Mesendoderm (in vitro differentiated cells): ENCODE results near the gene SLC25A15.

Source experiments
- DNase-seq: peaks from one replicate; pipeline ENCODE4 v3.0.0; 2013
- H2AK5ac ChIP-seq: 2 replicates; pipeline ENCODE4 v1.6.1; 2013; ENCODE audit warnings: low read length, inconsistent platforms
- H2BK120ac ChIP-seq: 2 replicates; pipeline ENCODE4 v1.6.1; 2013; ENCODE audit warnings: low read depth, mild to moderate bottlenecking, low read length, moderate library complexity, mixed read lengths
- H2BK15ac ChIP-seq: replicated peaks from 2 replicates; pipeline ENCODE4 v1.6.1; 2013; ENCODE audit warnings: low read depth, mild to moderate bottlenecking, moderate library complexity
- H2BK5ac ChIP-seq: 2 replicates; pipeline ENCODE4 v1.6.1; 2013; ENCODE audit warnings: low read length, inconsistent platforms
- H3K18ac ChIP-seq: 2 replicates; pipeline ENCODE4 v1.6.1; 2013; ENCODE audit warnings: mild to moderate bottlenecking, low read length, mixed read lengths
- H3K23ac ChIP-seq: one replicate; pipeline ENCODE4 v1.6.1; 2013; ENCODE audit warnings: low read length
- H3K27ac ChIP-seq: 2 replicates; pipeline ENCODE4 v1.5.1; 2013; ENCODE audit warnings: low read depth, mild to moderate bottlenecking, inconsistent platforms, low read length, moderate library complexity
- H3K27me3 ChIP-seq: 2 replicates; pipeline ENCODE4 v1.6.1; 2013; ENCODE audit warnings: low read length, control low read depth, mild to moderate bottlenecking, inconsistent platforms; ENCODE audit not compliant: insufficient read depth, poor library complexity
- H3K36me3 ChIP-seq: 2 replicates; pipeline ENCODE4 v1.6.1; 2013; ENCODE audit warnings: low read length, inconsistent platforms; ENCODE audit not compliant: control insufficient read depth, insufficient read depth
- H3K4ac ChIP-seq: one replicate; pipeline ENCODE4 v1.6.1; 2013; ENCODE audit warnings: low read depth, mild to moderate bottlenecking, low read length, moderate library complexity
- H3K4me1 ChIP-seq: 2 replicates; pipeline ENCODE4 v1.6.1; 2013; ENCODE audit warnings: low read depth, low read length, inconsistent platforms; ENCODE audit not compliant: control insufficient read depth
- H3K4me2 ChIP-seq: 2 replicates; pipeline ENCODE4 v1.6.1; 2013; ENCODE audit warnings: low read length
- H3K4me3 ChIP-seq: 2 replicates; pipeline ENCODE4 v1.5.1; 2013; ENCODE audit warnings: mild to moderate bottlenecking, low read length
- H3K56ac ChIP-seq: one replicate; pipeline ENCODE4 v1.6.1; 2013; ENCODE audit warnings: low read length
- H3K79me1 ChIP-seq: 2 replicates; pipeline ENCODE4 v1.6.1; 2013; ENCODE audit warnings: low read length, inconsistent platforms
- H3K79me2 ChIP-seq: 2 replicates; pipeline ENCODE4 v1.6.1; 2013; ENCODE audit warnings: mild to moderate bottlenecking, low read length; ENCODE audit not compliant: control insufficient read depth, insufficient read depth
- H3K9ac ChIP-seq: 2 replicates; pipeline ENCODE4 v1.6.1; 2013; ENCODE audit warnings: low read length, inconsistent platforms
- H4K5ac ChIP-seq: one replicate; pipeline ENCODE4 v1.6.1; 2013; ENCODE audit warnings: low read length
- H4K8ac ChIP-seq: one replicate; pipeline ENCODE4 v1.6.1; 2013; ENCODE audit warnings: low read depth, mild to moderate bottlenecking, control low read depth, low read length, moderate library complexity
- WGBS: extraction: QIAGEN DNeasy Blood & Tissue Kit; methylation state at CpG from one replicate; pipeline ENCODE4 v1.1.7; 2013; ENCODE audit warnings: low lambda C conversion rate, missing lambda C conversion rate; ENCODE audit not compliant: insufficient coverage; ENCODE audit errors: extremely low coverage; 5-methylcytosine and 5-hydroxymethylcytosine counted together

SLC25A15 gene

DNA sequence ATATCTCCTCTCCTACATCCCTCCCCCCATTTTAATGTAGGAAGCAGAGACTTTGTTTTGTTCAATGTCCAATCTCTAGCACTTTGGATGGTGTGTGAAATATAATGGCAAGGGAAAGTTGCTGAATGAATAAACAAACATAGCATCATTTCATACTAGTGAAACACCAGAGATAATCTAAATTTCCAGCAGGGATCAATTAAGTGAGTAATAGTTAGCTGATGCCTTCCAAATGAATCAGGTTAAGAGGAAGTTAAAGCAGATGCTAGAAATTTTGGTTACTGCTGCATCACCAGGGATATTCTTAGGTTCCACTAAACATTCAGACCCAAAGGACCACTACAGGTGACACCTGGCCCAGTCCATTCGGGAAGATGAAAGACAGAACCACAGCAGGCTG lies 26.6 kb upstream of the SLC25A15 start:
- DNase-seq: no peak
- Histone ChIP-seq H3K4me1 (no peaks in the 10 kb centered on the region), H3K79me1 (no peaks in the 10 kb centered on the region), H3K23ac (no peak overlapping the region), H3K4me2 (no peak overlapping the region), H3K56ac (no peak overlapping the region), H3K18ac (no peak overlapping the region), H3K27ac (no peak overlapping the region), H4K5ac (no peak overlapping the region), H3K4ac (no peak overlapping the region), H2BK120ac (no peak overlapping the region), H2AK5ac (no peak overlapping the region), H3K36me3 (no peaks in the 10 kb centered on the region), H4K8ac (no peak overlapping the region), H3K27me3 (no peaks in the 10 kb centered on the region), H2BK5ac (no peak overlapping the region), H2BK15ac (no peak overlapping the region), H3K79me2 (no peaks in the 10 kb centered on the region), H3K4me3 (no peak overlapping the region), H3K9ac (no peak overlapping the region)
- no CpG with 5 or more reads among the region's 1 CpG for WGBS

- H4K5ac ChIP-seq: no peak overlapping the region
- no peak overlapping the region for H4K8ac ChIP-seq
- no peak overlapping the region for H3K4me3 ChIP-seq
- H3K4me2 ChIP-seq: no peak overlapping the region
- H2BK5ac ChIP-seq: no peak overlapping the region
- no peak overlapping the region for H3K56ac ChIP-seq
- no peak overlapping the region for H2AK5ac ChIP-seq
- no peaks in the 10 kb centered on the region for H3K4me1 ChIP-seq
- no peak overlapping the region for H3K4ac ChIP-seq
- no peak for DNase-seq
- no peak overlapping the region for H3K27ac ChIP-seq
- no peaks in the 10 kb centered on the region for H3K27me3 ChIP-seq
- H3K23ac ChIP-seq: no peak overlapping the region
- H3K79me1 ChIP-seq: peaks cover 1% of the 10 kb centered on the region
- no peak overlapping the region for H3K18ac ChIP-seq
- WGBS: no CpG with 5 or more reads among the region's 3 CpGs
- H2BK120ac ChIP-seq: no peak overlapping the region
- H2BK15ac ChIP-seq: no peak overlapping the region
- no peak overlapping the region for H3K9ac ChIP-seq
- peaks cover 3% of the 10 kb centered on the region for H3K79me2 ChIP-seq
- H3K36me3 ChIP-seq: no peaks in the 10 kb centered on the region
Measured at GRCh38 chr13:40764587-40765403, 24.6 kb upstream of the SLC25A15 start.

GRCh38 chr13:40765602-40766001 lies 23.8 kb upstream of the SLC25A15 start:
- H3K4me3 ChIP-seq: no peak overlapping the region
- no peak overlapping the region for H2BK15ac ChIP-seq
- peaks cover 7% of the 10 kb centered on the region for H3K79me1 ChIP-seq
- peaks cover 10% of the 10 kb centered on the region for H3K79me2 ChIP-seq
- H4K5ac ChIP-seq: no peak overlapping the region
- H3K36me3 ChIP-seq: no peaks in the 10 kb centered on the region
- WGBS: no CpG with 5 or more reads among the region's 1 CpG
- no peak overlapping the region for H3K4me2 ChIP-seq
- no peak overlapping the region for H3K56ac ChIP-seq
- no peak overlapping the region for H3K4ac ChIP-seq
- no peak overlapping the region for H3K27ac ChIP-seq
- no peak overlapping the region for H3K23ac ChIP-seq
- H2AK5ac ChIP-seq: no peak overlapping the region
- H3K27me3 ChIP-seq: no peaks in the 10 kb centered on the region
- H2BK5ac ChIP-seq: no peak overlapping the region
- H3K18ac ChIP-seq: no peak overlapping the region
- peaks cover 4% of the 10 kb centered on the region for H3K4me1 ChIP-seq
- H2BK120ac ChIP-seq: no peak overlapping the region
- no peak overlapping the region for H4K8ac ChIP-seq
- DNase-seq: no peak
- H3K9ac ChIP-seq: no peak overlapping the region

- Histone ChIP-seq H3K56ac (peak overlapping the region; percentile 98), H3K18ac (no peak overlapping the region), H3K27me3 (no peaks in the 10 kb centered on the region), H2BK15ac (no peak overlapping the region), H3K79me2 (peaks cover 11% of the 10 kb centered on the region), H2AK5ac (no peak overlapping the region), H2BK120ac (no peak overlapping the region), H3K4ac (no peak overlapping the region), H3K36me3 (no peaks in the 10 kb centered on the region), H4K8ac (no peak overlapping the region), H3K79me1 (peaks cover 7% of the 10 kb centered on the region), H3K9ac (peak overlapping the region; percentile 94), H3K4me2 (peak overlapping the region; percentile 32), H3K4me3 (peak overlapping the region; percentile 96), H3K4me1 (peaks cover 4% of the 10 kb centered on the region), H2BK5ac (no peak overlapping the region), H4K5ac (no peak overlapping the region), H3K23ac (no peak overlapping the region), H3K27ac (no peak overlapping the region)
- DNase-seq: no peak
- no CpG with 5 or more reads among the region's 6 CpGs for WGBS
Measured at GRCh38 chr13:40769970-40770369, 19.4 kb upstream of the SLC25A15 start.

DNA sequence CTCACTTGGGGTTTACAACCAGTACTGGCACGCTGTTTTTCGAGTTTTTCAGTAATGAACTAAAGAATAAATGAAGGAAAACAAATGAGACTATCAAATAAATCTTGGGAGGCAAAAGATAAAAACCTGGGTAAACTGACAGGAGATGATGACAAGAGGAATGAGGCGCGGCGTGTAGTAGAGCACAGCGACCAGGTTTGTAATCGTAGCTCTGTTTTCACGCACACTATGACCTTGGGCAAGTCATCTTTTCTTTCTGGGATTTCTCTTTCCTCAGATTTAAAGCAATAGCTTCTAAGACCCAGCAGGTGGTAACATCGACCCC lies 18.8 kb upstream of the SLC25A15 start:
- Histone ChIP-seq H3K4ac (peak overlapping the region; percentile 83), H2BK15ac (no peak overlapping the region), H3K27me3 (no peaks in the 10 kb centered on the region), H3K23ac (no peak overlapping the region), H3K79me2 (peaks cover 11% of the 10 kb centered on the region), H3K18ac (no peak overlapping the region), H3K4me3 (peak overlapping the region; percentile 96), H3K4me2 (peak overlapping the region; percentile 32), H3K27ac (no peak overlapping the region), H4K8ac (no peak overlapping the region), H2BK120ac (no peak overlapping the region), H3K36me3 (no peaks in the 10 kb centered on the region), H2AK5ac (no peak overlapping the region), H3K56ac (peak overlapping the region; percentile 98), H2BK5ac (no peak overlapping the region), H3K79me1 (peaks cover 7% of the 10 kb centered on the region), H3K4me1 (peaks cover 4% of the 10 kb centered on the region), H3K9ac (peak overlapping the region; percentile 94), H4K5ac (no peak overlapping the region)
- WGBS: no CpG with 5 or more reads among the region's 9 CpGs
- DNase-seq: no peak
